Heart left ventricle (tissue), 16 donors: ENCODE data around the gene POLD2. TPM values are rescaled to one million over a fixed set of nuclear protein-coding genes. Genes with fewer than 3 reads are reported as not detected.

Experiments used
- ATAC-seq, 4 donors: fragments of 200-7000 bp; cut with Tn5 transposase; one replicate each; pipeline ENCODE4 v1.9.1; 2020 to 2022; ENCODE audit warnings: moderate library complexity in 4 of 4, mild to moderate bottlenecking in 3 of 4, moderate number of reproducible peaks in 1 of 4
- DNase-seq, 5 donors: peaks; one replicate each; pipeline ENCODE4 v3.0.0-alpha.2; 2020
- H3K27ac ChIP-seq, 12 donors: fragments of 200-600 bp; sonication (generic) in 4 of 12; one replicate each; pipeline versions ENCODE4 v1.5.0 to v1.8.0; 2016 to 2022; ENCODE audit warnings: mild to moderate bottlenecking in 2 of 12
- H3K27me3 ChIP-seq, 9 donors: fragments of 200-600 bp; sonication (generic) in 2 of 9; one replicate each; pipeline versions ENCODE4 v1.5.1 to v1.8.0; 2016 to 2022; ENCODE audit warnings: mild to moderate bottlenecking in 3 of 9
- H3K36me3 ChIP-seq, 9 donors: fragments of 200-600 bp; sonication (generic) in 2 of 9; one replicate each; pipeline versions ENCODE4 v1.5.0 to v1.8.0; 2018 to 2022; ENCODE audit warnings: mild to moderate bottlenecking in 2 of 9
- H3K4me1 ChIP-seq, 12 donors: fragments of 200-600 bp; sonication (generic) in 4 of 12; one replicate each; pipeline versions ENCODE4 v1.5.0 to v1.8.0; 2016 to 2022; ENCODE audit warnings: mild to moderate bottlenecking in 3 of 12
- H3K4me3 ChIP-seq, 12 donors: fragments of 200-600 bp; sonication (generic) in 4 of 12; one replicate each; pipeline versions ENCODE4 v1.5.0 to v1.8.0; 2017 to 2022; ENCODE audit warnings: mild to moderate bottlenecking in 9 of 12, moderate library complexity in 4 of 12
- H3K9me3 ChIP-seq, 12 donors: fragments of 200-600 bp; sonication (generic) in 4 of 12; one replicate each; pipeline versions ENCODE4 v1.5.0 to v1.8.0; 2016 to 2022; ENCODE audit warnings: mild to moderate bottlenecking in 1 of 12
- CTCF ChIP-seq, 12 donors: fragments of 200-600 bp; sonication (generic) in 4 of 12; IDR thresholded peaks; one replicate each; pipeline versions ENCODE4 v1.5.0 to v1.8.0; 2018 to 2022; ENCODE audit warnings: antibody characterized with exemption in 12 of 12, mild to moderate bottlenecking in 5 of 12
- POLR2A ChIP-seq, 2 donors: fragments of 450-650 bp; IDR thresholded peaks; one replicate each; pipeline ENCODE4 v1.6.1; 2017; ENCODE audit warnings: antibody characterized with exemption in 2 of 2, mild to moderate bottlenecking in 2 of 2, moderate library complexity in 2 of 2
- WGBS, 4 donors: extraction: QIAGEN DNeasy Blood & Tissue Kit in 2 of 4; methylation state at CpG; one replicate each; pipeline versions ENCODE4 v1.1.5 to v1.1.7; 2013 to 2018; 5-methylcytosine and 5-hydroxymethylcytosine counted together
- intact Hi-C, 10 donors: fragments of 100-400 bp; cut with DNase I; formaldehyde crosslinking; loops; one replicate each; pipeline versions ENCODE4 v1.11.1 to v1.14.2; 2022
- polyA plus RNA-seq, 2 donors: library from polyadenylated mRNA; stranded (reverse); fragments of 200-250 nt; gene quantifications; one replicate each; pipeline ENCODE4 v1.2.3, GENCODE V29; 2013
- total RNA-seq, 9 donors: library from RNA; depleted of rRNA in 2 of 9; stranded (reverse); fragments of >200 nt in 2 of 9; fragmentation: NEBNext Ultra II Directional in 3 of 9; extraction: Animal tissue kit (Norgen Biotek cat#: 25700) in 3 of 9; gene quantifications; one replicate each; pipeline versions ENCODE4 v1.1.0 to v1.2.4, GENCODE V29; 2016 to 2023
- donor health status: ischemic (EF 13 %, LVEDD 7.1; RV severe dilation, severe dysfunction).
- donor health status: healthy with polysubstance abuse.
- donor health status: DM: no; HTN: yes; CAD: no.
- donor health status: DM: no; HTN: no; CAD: no.
- donor health status: ischemic (EF 25% LVEDD 6.9; RV normal size, moderate dysfunction).
- donor health status: ischemic (EF 25% LVEDD 5.7; RV mildly dilated, moderate dysfunction).
- donor health status: healthy.
- donor health status: DM: yes; HTN: yes; CAD: no.
- donor health status: ischemic (EF 35%, LVEDD 5.7; RV mildly dilated, moderate dysfunction).
- donor health status: nonischemic (EF 11% LVEDD 7.7; RV severe dilation, severe dysfunction).
- donor health status: DM: yes; HTN: yes; CAD: no.
- donor health status: PGD.
- donor health status: ischemic (EF 29% LVEDD 5.4; RV normal size, mild dysfunction).
- donor health status: nonischemic (EF 23%, LVEDD 6.1; RV moderate dilation, normal function).

Gene POLD2
- total and polyA plus RNA-seq, 11 donors, result 67.0 to 176 (median 89.2) TPM

GRCh38 chr7:44119829-44120380, 3.4 kb downstream of the POLD2 start:
- peaks cover 0 to 60% (median 45%) of the 10 kb centered on the region in 9 donors for H3K36me3 ChIP-seq

GRCh38 chr7:44117801-44118429, 5.4 kb downstream of the POLD2 start:
- ATAC-seq, result no peak
- TF ChIP-seq POLR2A (IDR thresholded peaks at IDR 0.05), result no peak
- no peak for TF ChIP-seq CTCF (IDR thresholded peaks at IDR 0.05)
- no peaks in the 10 kb centered on the region for H3K27me3 ChIP-seq
- H3K27ac ChIP-seq, result no peak overlapping the region
- peaks cover 0 to 56% (median 24%) of the 10 kb centered on the region in 12 donors for H3K4me1 ChIP-seq
- intact Hi-C loops, result no loop called here
- DNase-seq, result peak in 2 of 5 donors; percentile 24 to 62
- 86 to 91% (median 88%) methylated on average over 13 of the region's 13 CpGs for WGBS, 4 donors
- no peak overlapping the region for H3K4me3 ChIP-seq
- H3K36me3 ChIP-seq, result peaks cover 0 to 80% (median 53%) of the 10 kb centered on the region in 9 donors
- no peaks in the 10 kb centered on the region for H3K9me3 ChIP-seq

More at GRCh38 chr7:44119829-44120380, 3.4 kb downstream of the POLD2 start:
- peak in 1 of 5 donors; percentile 21 for DNase-seq
- Histone ChIP-seq H3K4me3 (no peak overlapping the region), H3K27ac (no peak overlapping the region), H3K9me3 (no peaks in the 10 kb centered on the region), H3K4me1 (peaks cover 0 to 43% (median 20%) of the 10 kb centered on the region in 12 donors), H3K27me3 (no peaks in the 10 kb centered on the region)
- no peak for TF ChIP-seq CTCF (IDR thresholded peaks at IDR 0.05)
- no peak for TF ChIP-seq POLR2A (IDR thresholded peaks at IDR 0.05)
- WGBS, 4 donors, result 65 to 72% (median 67%) methylated on average over 8 of the region's 8 CpGs
- ATAC-seq, result no peak
- intact Hi-C loops, result loop anchor here in 6 of 10 donors (5.0 to 10.0 kb wide), 3 partner anchors 38 to 75 kb away; partner anchors contain the start of gene POLM (in 4 of the 6)

GRCh38 chr7:44116789-44117666, 6.3 kb downstream of the POLD2 start:
- no peaks in the 10 kb centered on the region for H3K27me3 ChIP-seq
- H3K4me3 ChIP-seq, result no peak overlapping the region
- H3K4me1 ChIP-seq, result peaks cover 0 to 47% (median 16%) of the 10 kb centered on the region in 12 donors
- H3K9me3 ChIP-seq, result no peaks in the 10 kb centered on the region
- 89 to 90% (median 90%) methylated on average over 9 to 25 of the region's 25 CpGs for WGBS, 4 donors
- TF ChIP-seq CTCF (IDR thresholded peaks at IDR 0.05), result no peak
- TF ChIP-seq POLR2A (IDR thresholded peaks at IDR 0.05), result no peak
- H3K36me3 ChIP-seq, result peaks cover 0 to 87% (median 56%) of the 10 kb centered on the region in 9 donors
- DNase-seq (peak in 1 of 5 donors; percentile 26), ATAC-seq (no peak)
- no peak overlapping the region for H3K27ac ChIP-seq
- intact Hi-C loops, result no loop called here
